Measurements from ENCODE around the gene VTI1A.

The VTI1A gene

DNA sequence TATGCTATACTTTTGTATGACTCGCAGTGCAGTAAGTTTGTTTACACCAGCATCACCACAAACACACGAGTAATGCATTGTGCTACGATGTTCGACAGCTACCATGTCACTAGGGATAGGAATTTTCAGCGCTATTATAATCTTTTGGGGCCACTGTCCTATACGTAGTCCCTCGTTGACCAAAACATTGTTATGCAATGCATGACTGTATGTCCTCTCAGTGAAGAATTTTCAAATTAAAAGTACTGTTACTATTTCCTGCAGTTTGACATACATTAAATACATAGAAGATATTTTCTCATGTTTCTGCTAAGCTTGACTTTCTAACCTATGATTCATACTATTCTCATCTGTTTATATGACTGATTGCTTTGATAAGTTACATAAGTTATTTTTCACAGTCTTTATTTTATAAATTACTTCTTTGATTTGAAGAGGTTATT, 203.6 kb downstream of the VTI1A start:
- Mint-ChIP-seq H3K9me3 (no peaks in the 10 kb centered on the region), H3K4me1 (no peaks in the 10 kb centered on the region), H3K4me3 (no peak overlapping the region), H3K36me3 (peaks cover 1% of the 10 kb centered on the region), H3K27me3 (no peaks in the 10 kb centered on the region), H3K27ac (no peak overlapping the region)
- DNase-seq = no peak
- CTCF ChIA-PET = interaction anchor here (0.7 kb wide), 1 partner anchor 11 kb away, joined by 3 read pairs; no protein-coding TSS in a partner anchor

- no peaks in the 10 kb centered on the region for H3K36me3 Mint-ChIP-seq
- no peaks in the 10 kb centered on the region for H3K4me1 Mint-ChIP-seq
- no peaks in the 10 kb centered on the region for H3K27me3 Mint-ChIP-seq
- no peak overlapping the region for H3K4me3 Mint-ChIP-seq
- H3K9me3 Mint-ChIP-seq = no peaks in the 10 kb centered on the region
- no peak for DNase-seq
- CTCF ChIA-PET = no interaction called here
- no peak overlapping the region for H3K27ac Mint-ChIP-seq
These were observed 206.2 kb downstream of the VTI1A start for GRCh38 chr10:112653215-112653614.

GRCh38 chr10:112653851-112654250, 206.8 kb downstream of the VTI1A start:
- Mint-ChIP-seq H3K27me3 (no peaks in the 10 kb centered on the region), H3K9me3 (no peaks in the 10 kb centered on the region), H3K4me3 (no peak overlapping the region), H3K27ac (no peak overlapping the region), H3K4me1 (no peaks in the 10 kb centered on the region), H3K36me3 (no peaks in the 10 kb centered on the region)
- CTCF ChIA-PET = no interaction called here
- no peak for DNase-seq

GRCh38 chr10:112654794-112655193, 207.8 kb downstream of the VTI1A start:
- CTCF ChIA-PET = no interaction called here
- H3K27ac Mint-ChIP-seq = no peak overlapping the region
- no peaks in the 10 kb centered on the region for H3K9me3 Mint-ChIP-seq
- no peaks in the 10 kb centered on the region for H3K4me1 Mint-ChIP-seq
- H3K27me3 Mint-ChIP-seq = no peaks in the 10 kb centered on the region
- no peak for DNase-seq
- no peak overlapping the region for H3K4me3 Mint-ChIP-seq
- H3K36me3 Mint-ChIP-seq = no peaks in the 10 kb centered on the region

GRCh38 chr10:112655722-112656121, 208.7 kb downstream of the VTI1A start:
- DNase-seq = no peak
- H3K9me3 Mint-ChIP-seq = no peaks in the 10 kb centered on the region
- CTCF ChIA-PET = no interaction called here
- H3K4me3 Mint-ChIP-seq = no peak overlapping the region
- no peak overlapping the region for H3K27ac Mint-ChIP-seq
- H3K4me1 Mint-ChIP-seq = no peaks in the 10 kb centered on the region
- H3K27me3 Mint-ChIP-seq = no peaks in the 10 kb centered on the region
- H3K36me3 Mint-ChIP-seq = no peaks in the 10 kb centered on the region

- Mint-ChIP-seq H3K4me1 (no peaks in the 10 kb centered on the region), H3K4me3 (no peak overlapping the region), H3K27ac (no peak overlapping the region), H3K9me3 (no peaks in the 10 kb centered on the region), H3K36me3 (no peaks in the 10 kb centered on the region), H3K27me3 (no peaks in the 10 kb centered on the region)
- DNase-seq = no peak
- CTCF ChIA-PET = no interaction called here
These were observed 211.4 kb downstream of the VTI1A start for GRCh38 chr10:112658465-112658864.

- DNase-seq = no peak
- Mint-ChIP-seq H3K27ac (no peak overlapping the region), H3K27me3 (no peaks in the 10 kb centered on the region), H3K4me3 (no peak overlapping the region), H3K9me3 (no peaks in the 10 kb centered on the region), H3K4me1 (no peaks in the 10 kb centered on the region), H3K36me3 (no peaks in the 10 kb centered on the region)
- CTCF ChIA-PET = no interaction called here
These were observed 212.1 kb downstream of the VTI1A start for GRCh38 chr10:112658900-112659638.

GRCh38 chr10:112663234-112664125, 216.5 kb downstream of the VTI1A start:
- DNase-seq = no peak
- H3K9me3 Mint-ChIP-seq = no peaks in the 10 kb centered on the region
- CTCF ChIA-PET = no interaction called here
- H3K36me3 Mint-ChIP-seq = peaks cover 1% of the 10 kb centered on the region
- H3K27me3 Mint-ChIP-seq = no peaks in the 10 kb centered on the region
- no peaks in the 10 kb centered on the region for H3K4me1 Mint-ChIP-seq
- H3K27ac Mint-ChIP-seq = no peak overlapping the region
- H3K4me3 Mint-ChIP-seq = no peak overlapping the region

- DNase-seq = no peak
- CTCF ChIA-PET = no interaction called here
- H3K27me3 Mint-ChIP-seq = no peaks in the 10 kb centered on the region
- H3K36me3 Mint-ChIP-seq = peaks cover 4% of the 10 kb centered on the region
- H3K9me3 Mint-ChIP-seq = no peaks in the 10 kb centered on the region
- H3K4me1 Mint-ChIP-seq = no peaks in the 10 kb centered on the region
- H3K4me3 Mint-ChIP-seq = no peak overlapping the region
- H3K27ac Mint-ChIP-seq = no peak overlapping the region
These were observed 219.1 kb downstream of the VTI1A start for GRCh38 chr10:112666094-112666493.

DNA sequence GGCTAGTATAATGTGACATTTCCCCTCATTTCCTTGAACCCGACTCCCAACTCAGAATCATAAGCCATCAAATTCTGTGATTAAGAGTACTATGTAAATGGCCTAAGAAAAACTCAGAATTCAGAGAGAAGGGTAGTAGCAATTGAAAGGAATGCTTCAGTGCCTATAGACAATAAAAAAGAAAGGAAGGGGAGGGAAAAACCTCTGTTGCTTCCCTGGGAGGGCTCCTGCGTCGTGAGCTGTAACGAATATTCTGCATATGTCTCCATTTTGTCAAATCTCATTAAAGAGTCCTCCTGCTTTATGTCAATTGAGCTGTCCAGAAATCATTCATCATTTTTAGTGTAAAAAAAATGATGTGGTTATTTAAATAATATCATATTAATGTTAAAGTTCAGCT, 223.0 kb downstream of the VTI1A start:
- Mint-ChIP-seq H3K27ac (no peak overlapping the region), H3K27me3 (no peaks in the 10 kb centered on the region), H3K4me1 (no peaks in the 10 kb centered on the region), H3K9me3 (no peaks in the 10 kb centered on the region), H3K4me3 (no peak overlapping the region), H3K36me3 (peaks cover 7% of the 10 kb centered on the region)
- CTCF ChIA-PET = no interaction called here
- DNase-seq = no peak

GRCh38 chr10:112671743-112672142, 224.7 kb downstream of the VTI1A start:
- DNase-seq = no peak
- no peak overlapping the region for H3K4me3 Mint-ChIP-seq
- no peaks in the 10 kb centered on the region for H3K27me3 Mint-ChIP-seq
- H3K9me3 Mint-ChIP-seq = no peaks in the 10 kb centered on the region
- H3K27ac Mint-ChIP-seq = no peak overlapping the region
- H3K36me3 Mint-ChIP-seq = peaks cover 7% of the 10 kb centered on the region
- H3K4me1 Mint-ChIP-seq = no peaks in the 10 kb centered on the region
- CTCF ChIA-PET = no interaction called here

GRCh38 chr10:112672706-112673105, 225.7 kb downstream of the VTI1A start:
- no peaks in the 10 kb centered on the region for H3K9me3 Mint-ChIP-seq
- DNase-seq = no peak
- no peak overlapping the region for H3K27ac Mint-ChIP-seq
- no peak overlapping the region for H3K4me3 Mint-ChIP-seq
- H3K4me1 Mint-ChIP-seq = no peaks in the 10 kb centered on the region
- H3K36me3 Mint-ChIP-seq = peaks cover 6% of the 10 kb centered on the region
- H3K27me3 Mint-ChIP-seq = no peaks in the 10 kb centered on the region
- CTCF ChIA-PET = no interaction called here

- CTCF ChIA-PET = no interaction called here
- Mint-ChIP-seq H3K27ac (no peak overlapping the region), H3K36me3 (peaks cover 6% of the 10 kb centered on the region), H3K27me3 (no peaks in the 10 kb centered on the region), H3K4me1 (no peaks in the 10 kb centered on the region), H3K9me3 (no peaks in the 10 kb centered on the region), H3K4me3 (no peak overlapping the region)
- no peak for DNase-seq
These were observed 228.6 kb downstream of the VTI1A start for GRCh38 chr10:112675560-112676083.

GRCh38 chr10:112677689-112678088, 230.7 kb downstream of the VTI1A start:
- Mint-ChIP-seq H3K4me3 (no peak overlapping the region), H3K4me1 (no peaks in the 10 kb centered on the region), H3K36me3 (peaks cover 4% of the 10 kb centered on the region), H3K27me3 (no peaks in the 10 kb centered on the region), H3K27ac (no peak overlapping the region), H3K9me3 (no peaks in the 10 kb centered on the region)
- CTCF ChIA-PET = no interaction called here
- DNase-seq = no peak

GRCh38 chr10:112678581-112678980, 231.6 kb downstream of the VTI1A start:
- no peak for DNase-seq
- Mint-ChIP-seq H3K9me3 (no peaks in the 10 kb centered on the region), H3K27me3 (no peaks in the 10 kb centered on the region), H3K36me3 (peaks cover 2% of the 10 kb centered on the region), H3K4me3 (no peak overlapping the region), H3K27ac (no peak overlapping the region), H3K4me1 (no peaks in the 10 kb centered on the region)
- CTCF ChIA-PET = no interaction called here
